Stimulated activated CD4-positive, alpha-beta T cell treated with anti-CD3 and anti-CD28 coated beads, TNF-alpha, amount 100 ng/mL, for 4 hours (primary cell): ENCODE measurements around the gene DBF4B.
A peak's percentile ranks its signal among the peaks of the same experiment; 100 is the strongest.

Experiments
- DNase-seq, 3 experiments: peaks; one replicate each; pipeline ENCODE4 v3.0.0-alpha.2; 2020; ENCODE audit warnings: low read depth in 3 of 3

DBF4B gene

GRCh38 chr17:44776628-44777393 lies 68.3 kb downstream of the DBF4B start:
- no peak for DNase-seq

GRCh38 chr17:44777394-44778348 lies 69.2 kb downstream of the DBF4B start:
- DNase-seq = no peak

- DNase-seq = no peak
Observed at GRCh38 chr17:44778656-44779210, 70.3 kb downstream of the DBF4B start.

GRCh38 chr17:44779211-44780025 lies 71.0 kb downstream of the DBF4B start:
- DNase-seq = peak; percentile 70 to 77 (median 73)

GRCh38 chr17:44780161-44780560 lies 71.7 kb downstream of the DBF4B start:
- DNase-seq = no peak

- no peak for DNase-seq
Observed at GRCh38 chr17:44780845-44781480, 72.5 kb downstream of the DBF4B start.

GRCh38 chr17:44781551-44782325 lies 73.3 kb downstream of the DBF4B start:
- DNase-seq = no peak

GRCh38 chr17:44782326-44782850 lies 73.9 kb downstream of the DBF4B start:
- DNase-seq = no peak

GRCh38 chr17:44785921-44786320 lies 77.5 kb downstream of the DBF4B start:
- DNase-seq = no peak

GRCh38 chr17:44786551-44787081 lies 78.2 kb downstream of the DBF4B start:
- no peak for DNase-seq

- DNase-seq = no peak
Observed at GRCh38 chr17:44787271-44787940, 78.9 kb downstream of the DBF4B start.

GRCh38 chr17:44788139-44788538 lies 79.7 kb downstream of the DBF4B start:
- DNase-seq = no peak

GRCh38 chr17:44792276-44792675 lies 83.8 kb downstream of the DBF4B start:
- no peak for DNase-seq

- no peak for DNase-seq
Observed at GRCh38 chr17:44793885-44794842, 85.7 kb downstream of the DBF4B start.

- DNase-seq = no peak
Observed at GRCh38 chr17:44794851-44795413, 86.5 kb downstream of the DBF4B start.

GRCh38 chr17:44795421-44795820 lies 87.0 kb downstream of the DBF4B start:
- no peak for DNase-seq

GRCh38 chr17:44795928-44796327 lies 87.5 kb downstream of the DBF4B start:
- no peak for DNase-seq

- DNase-seq = no peak
Observed at GRCh38 chr17:44796731-44797130, 88.3 kb downstream of the DBF4B start.
